Adrenal gland (tissue), 12 donors: ENCODE results near the gene EIF2S2. TPM values are rescaled to one million over a fixed set of nuclear protein-coding genes. Genes with fewer than 3 reads are reported as not detected.
A peak's percentile ranks its signal among the peaks of the same experiment; 100 is the strongest.

Experiments
- DNase-seq, 7 donors: peaks; one replicate each; pipeline ENCODE4 v3.0.0-alpha.2; 2019 to 2020
- H3K27ac ChIP-seq, 5 donors: fragments of 200-600 bp; sonication (generic) in 4 of 5; 1 replicate in 3 of 5; 2 replicates in 2 of 5; pipeline versions ENCODE4 v1.5.1 to v1.8.0; 2016 to 2020; ENCODE audit warnings: mild to moderate bottlenecking in 1 of 5
- H3K27me3 ChIP-seq: fragments of 200-600 bp; 2 replicates; pipeline ENCODE4 v1.8.0; 2021
- H3K36me3 ChIP-seq, 2 donors: fragments of 200-600 bp; replicated peaks in 1 of 2; 1 replicate in 1 of 2; 2 replicates in 1 of 2; pipeline versions ENCODE4 v1.5.1 to v1.8.0; 2018 to 2022
- H3K4me1 ChIP-seq, 2 donors: fragments of 200-600 bp; replicated peaks in 1 of 2; 1 replicate in 1 of 2; 2 replicates in 1 of 2; pipeline versions ENCODE4 v1.5.1 to v1.8.0; 2018 to 2021
- H3K4me3 ChIP-seq, 4 donors: fragments of 200-600 bp; sonication (generic) in 3 of 4; one replicate each; pipeline ENCODE4 v1.5.1; 2016 to 2018
- H3K9me3 ChIP-seq, 3 donors: fragments of 200-600 bp; sonication (generic) in 1 of 3; replicated peaks in 1 of 3; 1 replicate in 2 of 3; 2 replicates in 1 of 3; pipeline versions ENCODE4 v1.5.1 to v1.8.0; 2016 to 2021
- CTCF ChIP-seq, 6 experiments: fragments of 450-650 bp in 4 of 6; fragments of 200-600 bp in 2 of 6; sonication (generic) in 1 of 6; IDR thresholded peaks; 1 replicate in 5 of 6; 2 replicates in 1 of 6; pipeline versions ENCODE4 v1.5.1 to v1.8.0; 2016 to 2021; ENCODE audit warnings: antibody characterized with exemption in 6 of 6, mild to moderate bottlenecking in 2 of 6, moderate library complexity in 1 of 6
- POLR2A ChIP-seq, 2 donors: fragments of 450-650 bp; IDR thresholded peaks; one replicate each; pipeline ENCODE4 v1.6.1; 2017; ENCODE audit warnings: antibody characterized with exemption in 2 of 2, mild to moderate bottlenecking in 2 of 2, moderate library complexity in 1 of 2
- WGBS, 4 donors: extraction: QIAGEN DNeasy Blood & Tissue Kit in 2 of 4; methylation state at CpG; one replicate each; pipeline versions ENCODE4 v1.1.5 to v1.1.7; 2013 to 2017; 5-methylcytosine and 5-hydroxymethylcytosine counted together
- intact Hi-C, 2 donors: fragments of 100-400 bp; cut with DNase I; formaldehyde crosslinking; loops; one replicate each; pipeline versions ENCODE4 v1.14.1 to v1.15.0; 2022 to 2023
- polyA plus RNA-seq, 3 donors: library from polyadenylated mRNA; stranded (reverse); fragments of 200-250 nt in 2 of 3; fragments of 350-450 nt in 1 of 3; fragmentation: Illumina TruSeq in 1 of 3; extraction: RNeasy Lipid Tissue Mini Kit (QIAGEN cat#74804) in 1 of 3; gene quantifications; one replicate each; pipeline ENCODE4 v1.2.3, GENCODE V29; 2013 to 2014
- total RNA-seq, 9 donors: library from RNA; depleted of rRNA in 4 of 9; stranded (reverse); fragments of >200 nt in 4 of 9; fragments of 120-200 nt in 1 of 9; fragmentation: NEBNext Ultra II Directional in 1 of 9; extraction: Animal tissue kit (Norgen Biotek cat#: 25700) in 1 of 9; gene quantifications; one replicate each; pipeline versions ENCODE4 v1.1.0 to v1.2.4, GENCODE V29; 2013 to 2023
- donor health status: healthy with polysubstance abuse.
- donor health status: Bipolar disorder and iron deficiency.
- donor health status: DM: yes; HTN: yes; CAD: no.
- donor health status: DM: no; HTN: no; CAD: no.
- donor health status: DM: no; HTN: no; CAD: no.
- donor health status: DM: yes; HTN: yes; CAD: no.

EIF2S2 gene
- total and polyA plus RNA-seq, 12 donors, result 26.7 to 204 (median 49.9) TPM

GRCh38 chr20:34089655-34090345, 22.2 kb downstream of the EIF2S2 start:
- Histone ChIP-seq H3K36me3 (peaks cover 0 to 88% of the 10 kb centered on the region in 2 donors), H3K27me3 (no peaks in the 10 kb centered on the region), H3K9me3 (no peaks in the 10 kb centered on the region), H3K4me1 (no peaks in the 10 kb centered on the region), H3K4me3 (no peak overlapping the region), H3K27ac (peak overlapping the region in 2 of 5 donors; percentile 17 to 28)
- 47 to 90% (median 68%) methylated on average over 13 of the region's 13 CpGs for WGBS, 4 donors
- DNase-seq, result peak in 4 of 7 donors; percentile 37 to 65 (median 48)
- no peak for TF ChIP-seq POLR2A (IDR thresholded peaks at IDR 0.05)
- TF ChIP-seq CTCF (IDR thresholded peaks at IDR 0.05), result no peak
- intact Hi-C loops, result no loop called here

- Histone ChIP-seq H3K4me1 (no peaks in the 10 kb centered on the region), H3K36me3 (peaks cover 0 to 86% of the 10 kb centered on the region in 2 donors), H3K27me3 (no peaks in the 10 kb centered on the region), H3K27ac (no peak overlapping the region), H3K9me3 (no peaks in the 10 kb centered on the region), H3K4me3 (no peak overlapping the region)
- 80 to 94% (median 88%) methylated on average over 2 to 5 of the region's 5 CpGs for WGBS, 4 donors
- intact Hi-C loops, result no loop called here
- TF ChIP-seq CTCF (IDR thresholded peaks at IDR 0.05) (no peak), POLR2A (IDR thresholded peaks at IDR 0.05) (no peak)
- DNase-seq, result peak in 1 of 7 donors; percentile 31
Observed at GRCh38 chr20:34089175-34089479, 22.9 kb downstream of the EIF2S2 start.

GRCh38 chr20:34088305-34089174, 23.5 kb downstream of the EIF2S2 start:
- Histone ChIP-seq H3K4me1 (peaks cover 0 to 3% of the 10 kb centered on the region in 2 donors), H3K27me3 (no peaks in the 10 kb centered on the region), H3K4me3 (no peak overlapping the region), H3K36me3 (peaks cover 0 to 80% of the 10 kb centered on the region in 2 donors), H3K9me3 (no peaks in the 10 kb centered on the region), H3K27ac (no peak overlapping the region)
- WGBS, 4 donors, result 86 to 94% (median 88%) methylated on average over 15 of the region's 15 CpGs
- TF ChIP-seq CTCF (IDR thresholded peaks at IDR 0.05) (no peak), POLR2A (IDR thresholded peaks at IDR 0.05) (no peak)
- intact Hi-C loops, result no loop called here
- DNase-seq, result peak in 1 of 7 donors; percentile 33

- WGBS, 4 donors, result 88 to 95% (median 91%) methylated on average over 5 of the region's 5 CpGs
- H3K9me3 ChIP-seq, result no peaks in the 10 kb centered on the region
- no peak overlapping the region for H3K27ac ChIP-seq
- H3K4me1 ChIP-seq, result peaks cover 0 to 11% of the 10 kb centered on the region in 2 donors
- H3K36me3 ChIP-seq, result peaks cover 0 to 58% of the 10 kb centered on the region in 2 donors
- peak in 2 of 7 donors; percentile 3 to 20 for DNase-seq
- no peak overlapping the region for H3K4me3 ChIP-seq
- intact Hi-C loops, result no loop called here
- no peaks in the 10 kb centered on the region for H3K27me3 ChIP-seq
- no peak for TF ChIP-seq CTCF (IDR thresholded peaks at IDR 0.05)
- no peak for TF ChIP-seq POLR2A (IDR thresholded peaks at IDR 0.05)
Observed at GRCh38 chr20:34085544-34086040, 26.5 kb downstream of the EIF2S2 start.
